Transverse colon (tissue), 4 donors: ENCODE results near the gene SPTBN5. TPM values are rescaled to one million over a fixed set of nuclear protein-coding genes. Genes with fewer than 3 reads are reported as not detected.

ENCODE experiments used
- DNase-seq: peaks from one replicate; pipeline ENCODE4 v3.0.0-alpha.2; 2019
- H3K27ac ChIP-seq, 4 donors: fragments of 200-600 bp; sonication (generic); 2 replicates each; pipeline ENCODE4 v1.5.1; 2016 to 2018; ENCODE audit warnings: inconsistent platforms in 4 of 4
- H3K27me3 ChIP-seq: fragments of 200-600 bp; sonication (generic); 2 replicates; pipeline ENCODE4 v1.5.1; 2017; ENCODE audit warnings: inconsistent platforms
- H3K36me3 ChIP-seq, 4 donors: fragments of 200-600 bp; sonication (generic); 2 replicates each; pipeline ENCODE4 v1.5.1; 2017 to 2019; ENCODE audit warnings: inconsistent platforms in 4 of 4
- H3K4me1 ChIP-seq, 4 donors: fragments of 200-600 bp; sonication (generic); 2 replicates each; pipeline ENCODE4 v1.5.1; 2017 to 2020; ENCODE audit warnings: inconsistent platforms in 4 of 4
- H3K4me3 ChIP-seq, 4 donors: fragments of 200-600 bp; sonication (generic); 1 replicate in 1 of 4; 2 replicates in 3 of 4; pipeline versions ENCODE4 v1.5.1 to v1.6.1; 2017 to 2019; ENCODE audit warnings: inconsistent platforms in 4 of 4
- H3K9me3 ChIP-seq, 2 donors: fragments of 200-600 bp; sonication (generic); 2 replicates each; pipeline ENCODE4 v1.5.1; 2017 to 2019; ENCODE audit warnings: inconsistent platforms in 2 of 2
- CTCF ChIP-seq, 5 experiments: fragments of 200-600 bp in 3 of 5; fragments of 450-650 bp in 2 of 5; sonication (generic) in 3 of 5; IDR thresholded peaks; 1 replicate in 2 of 5; 2 replicates in 3 of 5; pipeline ENCODE4 v1.5.1; 2016 to 2017; ENCODE audit warnings: antibody characterized with exemption in 5 of 5, inconsistent platforms in 3 of 5, mild to moderate bottlenecking in 2 of 5, moderate library complexity in 1 of 5
- EP300 ChIP-seq: sonication (generic); formaldehyde crosslinking; IDR thresholded peaks from one replicate; pipeline ENCODE4 v1.6.1; 2017; ENCODE audit warnings: antibody characterized with exemption, low read depth
- POLR2A ChIP-seq: fragments of 450-650 bp; IDR thresholded peaks from one replicate; pipeline ENCODE4 v1.6.1; 2016; ENCODE audit warnings: antibody characterized with exemption, mild to moderate bottlenecking, moderate library complexity
- POLR2AphosphoS5 ChIP-seq, 3 donors: sonication (generic); formaldehyde crosslinking; IDR thresholded peaks; one replicate each; pipeline ENCODE4 v1.6.1; 2016; ENCODE audit warnings: antibody characterized with exemption in 3 of 3
- WGBS, 2 donors: methylation state at CpG; one replicate each; pipeline ENCODE4 v1.1.5; 2018; ENCODE audit warnings: low coverage in 1 of 2; 5-methylcytosine and 5-hydroxymethylcytosine counted together
- in situ Hi-C, 4 donors: fragments of 200-750 bp; cut with MboI; loops; one replicate each; pipeline versions ENCODE4 v1.15.0 to v1.15.1; 2017; ENCODE audit warnings: low sequenced_read_pairs in 3 of 4, low pct_ligation_motif_present in 1 of 4, low pct_unique_long_range_greater_than_20kb in 1 of 4
- intact Hi-C: fragments of 100-400 bp; cut with DNase I; formaldehyde crosslinking; loops from one replicate; pipeline ENCODE4 v1.15.1; 2023; ENCODE audit warnings: low total_unique reads
- total RNA-seq, 4 donors: library from RNA; depleted of rRNA; stranded (reverse); fragments of >200 nt; gene quantifications; one replicate each; pipeline ENCODE4 v1.1.0, GENCODE V29; 2016

Gene SPTBN5
- total RNA-seq, 4 donors from 2014 or later, result 0.16 to 8.0 (median 1.1) TPM

GRCh38 chr15:41805711-41806110 is 88.1 kb downstream of the SPTBN5 start:
- no peaks in the 10 kb centered on the region for H3K36me3 ChIP-seq
- in situ Hi-C loops, result loop anchor here in 2 of 4 donors (25.0 kb wide), 1 partner anchor 193 kb away; no protein-coding TSS in a partner anchor
- H3K4me1 ChIP-seq, result peaks cover 0 to 12% (median 8%) of the 10 kb centered on the region in 4 donors
- H3K27ac ChIP-seq, result no peak overlapping the region
- DNase-seq, result no peak
- intact Hi-C loops, result no loop called here
- no peaks in the 10 kb centered on the region for H3K27me3 ChIP-seq
- TF ChIP-seq POLR2AphosphoS5 (IDR thresholded peaks at IDR 0.05) (no peak), CTCF (IDR thresholded peaks at IDR 0.05) (no peak), POLR2A (no peak), EP300 (no peak)
- H3K9me3 ChIP-seq, result no peaks in the 10 kb centered on the region
- H3K4me3 ChIP-seq, result no peak overlapping the region
- 80% methylated on average over 3 of the region's 3 CpGs; no CpG with 5 or more reads in 1 of the 2 donors for WGBS, 2 donors

GRCh38 chr15:41804916-41805666 is 88.8 kb downstream of the SPTBN5 start:
- in situ Hi-C loops, result loop anchor here in 2 of 4 donors (25.0 kb wide), 1 partner anchor 193 kb away; no protein-coding TSS in a partner anchor
- intact Hi-C loops, result no loop called here
- Histone ChIP-seq H3K9me3 (no peaks in the 10 kb centered on the region), H3K27me3 (no peaks in the 10 kb centered on the region), H3K36me3 (no peaks in the 10 kb centered on the region), H3K4me1 (peaks cover 0 to 12% (median 8%) of the 10 kb centered on the region in 4 donors), H3K4me3 (no peak overlapping the region), H3K27ac (peak overlapping the region in 1 of 4 donors; percentile 9)
- no peak for TF ChIP-seq CTCF (IDR thresholded peaks at IDR 0.05)
- no peak for TF ChIP-seq EP300
- no peak for TF ChIP-seq POLR2AphosphoS5 (IDR thresholded peaks at IDR 0.05)
- TF ChIP-seq POLR2A, result no peak
- 83% methylated on average over 8 of the region's 8 CpGs; no CpG with 5 or more reads in 1 of the 2 donors for WGBS, 2 donors
- no peak for DNase-seq

- intact Hi-C loops (no loop called here), in situ Hi-C loops (loop anchor here in 2 of 4 donors (25.0 kb wide), 1 partner anchor 192 kb away; no protein-coding TSS in a partner anchor)
- no peak for TF ChIP-seq CTCF (IDR thresholded peaks at IDR 0.05)
- no peak for TF ChIP-seq EP300
- no peak for TF ChIP-seq POLR2A
- WGBS, 2 donors, result 76% methylated on average over 2 of the region's 2 CpGs; no CpG with 5 or more reads in 1 of the 2 donors
- Histone ChIP-seq H3K4me1 (peaks cover 0 to 12% (median 8%) of the 10 kb centered on the region in 4 donors), H3K27ac (peak overlapping the region in 1 of 4 donors; percentile 9), H3K9me3 (no peaks in the 10 kb centered on the region), H3K27me3 (no peaks in the 10 kb centered on the region), H3K4me3 (no peak overlapping the region), H3K36me3 (no peaks in the 10 kb centered on the region)
- DNase-seq, result no peak
Measured at GRCh38 chr15:41804361-41804760, 89.5 kb downstream of the SPTBN5 start.

- intact Hi-C loops (no loop called here), in situ Hi-C loops (loop anchor here in 2 of 4 donors (25.0 kb wide), 1 partner anchor 190 kb away; no protein-coding TSS in a partner anchor)
- H3K4me1 ChIP-seq, result peaks cover 0 to 12% (median 8%) of the 10 kb centered on the region in 4 donors
- H3K27ac ChIP-seq, result no peak overlapping the region
- no peaks in the 10 kb centered on the region for H3K36me3 ChIP-seq
- no peaks in the 10 kb centered on the region for H3K27me3 ChIP-seq
- 95 to 100% methylated on average over 2 to 3 of the region's 3 CpGs for WGBS, 2 donors
- TF ChIP-seq POLR2A, result no peak
- no peak for TF ChIP-seq EP300
- TF ChIP-seq POLR2AphosphoS5 (IDR thresholded peaks at IDR 0.05), result no peak
- TF ChIP-seq CTCF (IDR thresholded peaks at IDR 0.05), result no peak
- DNase-seq, result no peak
- no peaks in the 10 kb centered on the region for H3K9me3 ChIP-seq
- H3K4me3 ChIP-seq, result no peak overlapping the region
Measured at GRCh38 chr15:41801850-41802455, 91.9 kb downstream of the SPTBN5 start.
